Measurements from ENCODE around the gene CAMK4.

DNA sequence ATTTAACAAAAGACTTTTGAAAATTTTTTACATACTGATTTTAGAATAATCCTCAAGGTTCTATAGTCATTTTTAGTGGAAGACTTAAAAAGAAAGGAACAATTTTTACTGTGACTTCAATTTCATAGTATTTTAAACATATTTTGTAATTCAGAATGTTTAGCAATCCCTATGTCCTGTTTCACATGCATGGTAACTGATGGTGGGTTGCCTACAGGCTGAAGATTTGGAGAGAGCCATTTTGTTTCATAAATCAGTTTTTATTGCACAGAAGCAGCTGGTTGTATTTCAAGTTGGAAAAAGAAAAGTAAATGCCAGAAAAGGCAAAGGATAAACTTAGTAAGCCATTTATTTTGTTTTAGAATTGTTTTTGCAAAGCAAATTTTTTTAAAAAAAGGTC, 264.2 kb downstream of the CAMK4 start:
- TF ChIP-seq, protein P1, sequence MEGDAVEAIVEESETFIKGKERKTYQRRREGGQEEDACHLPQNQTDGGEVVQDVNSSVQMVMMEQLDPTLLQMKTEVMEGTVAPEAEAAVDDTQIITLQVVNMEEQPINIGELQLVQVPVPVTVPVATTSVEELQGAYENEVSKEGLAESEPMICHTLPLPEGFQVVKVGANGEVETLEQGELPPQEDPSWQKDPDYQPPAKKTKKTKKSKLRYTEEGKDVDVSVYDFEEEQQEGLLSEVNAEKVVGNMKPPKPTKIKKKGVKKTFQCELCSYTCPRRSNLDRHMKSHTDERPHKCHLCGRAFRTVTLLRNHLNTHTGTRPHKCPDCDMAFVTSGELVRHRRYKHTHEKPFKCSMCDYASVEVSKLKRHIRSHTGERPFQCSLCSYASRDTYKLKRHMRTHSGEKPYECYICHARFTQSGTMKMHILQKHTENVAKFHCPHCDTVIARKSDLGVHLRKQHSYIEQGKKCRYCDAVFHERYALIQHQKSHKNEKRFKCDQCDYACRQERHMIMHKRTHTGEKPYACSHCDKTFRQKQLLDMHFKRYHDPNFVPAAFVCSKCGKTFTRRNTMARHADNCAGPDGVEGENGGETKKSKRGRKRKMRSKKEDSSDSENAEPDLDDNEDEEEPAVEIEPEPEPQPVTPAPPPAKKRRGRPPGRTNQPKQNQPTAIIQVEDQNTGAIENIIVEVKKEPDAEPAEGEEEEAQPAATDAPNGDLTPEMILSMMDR (IDR thresholded peaks at IDR 0.05): no peak
- no peak for TF ChIP-seq POLR2A (IDR thresholded peaks at IDR 0.05)
